Smooth muscle cell of the brain vasculature (primary cell): ENCODE results near the gene EPSTI1.

Experiments used
- DNase-seq: peaks from one replicate; pipeline ENCODE4 v3.0.0-alpha.2; 2012; ENCODE audit warnings: low read depth, low spot score

Gene EPSTI1

DNA sequence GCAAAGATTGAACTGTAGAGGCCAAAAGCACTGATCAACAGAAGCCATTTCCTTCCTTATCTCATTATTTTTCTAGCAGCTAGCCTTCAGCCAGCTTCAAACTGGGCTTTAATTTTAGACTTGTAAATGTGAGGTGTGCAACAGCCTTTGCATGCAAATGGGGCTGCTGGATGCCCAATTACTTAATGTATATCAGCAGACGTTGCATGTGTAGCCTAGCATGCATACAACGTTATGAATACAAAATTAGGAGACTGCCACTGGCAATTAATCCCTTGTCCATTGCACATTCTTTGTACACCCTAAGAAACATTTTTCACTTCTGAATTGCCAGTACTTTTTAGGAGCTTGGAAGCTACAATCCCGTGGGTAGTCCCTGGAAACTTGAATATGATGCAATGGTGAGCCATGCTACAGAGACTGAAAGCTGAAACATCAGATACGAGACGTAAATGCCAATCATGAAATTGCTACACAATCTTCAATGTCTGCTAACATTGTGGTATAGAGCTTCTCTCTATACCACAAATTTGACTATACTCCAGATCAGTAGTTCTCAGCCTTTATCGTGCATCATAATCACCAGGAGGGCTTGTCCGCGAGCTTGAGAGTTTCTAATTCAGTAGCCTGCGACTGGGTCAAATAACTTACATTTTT, 20.2 kb downstream of the EPSTI1 start:
- DNase-seq: no peak

DNA sequence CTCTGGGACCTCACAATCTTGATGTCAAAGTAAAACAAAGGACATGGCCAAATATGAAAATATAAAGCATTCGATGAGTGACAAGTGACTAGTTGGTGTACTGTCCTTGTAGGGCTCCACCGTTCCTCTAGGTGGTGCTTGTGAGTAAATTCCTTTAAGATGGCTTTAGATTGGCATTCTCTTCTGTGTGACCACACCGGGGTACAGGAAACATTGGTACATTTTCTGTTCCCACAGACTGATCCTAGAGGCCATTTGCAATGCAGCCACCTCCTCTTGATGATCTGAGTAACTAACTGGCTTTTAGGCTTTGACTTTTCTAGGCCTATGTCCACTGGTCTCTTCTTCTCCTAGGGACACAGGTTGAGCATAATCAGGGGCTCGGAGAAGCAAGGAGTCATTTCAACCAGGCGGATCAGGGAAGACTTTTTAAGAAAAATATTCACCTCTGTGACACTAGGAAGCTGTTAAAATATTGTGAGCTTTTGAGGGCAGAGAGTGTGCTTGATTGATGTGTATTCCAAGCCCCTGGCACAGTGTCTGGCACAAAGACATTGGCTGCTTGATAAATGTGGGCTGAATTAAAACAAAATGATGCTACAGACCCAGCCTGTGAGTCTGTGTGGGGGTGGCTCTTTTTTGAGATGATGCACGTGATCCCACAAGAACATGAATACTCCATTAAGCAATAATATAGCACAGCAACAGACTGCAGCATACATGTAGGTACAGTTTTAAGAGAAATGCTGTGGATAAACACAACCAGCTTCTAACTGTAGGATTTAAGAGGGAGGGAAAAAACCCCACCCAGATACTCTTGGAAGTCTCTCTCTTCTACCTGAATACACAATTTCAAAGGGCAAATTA, 21.0 kb downstream of the EPSTI1 start:
- no peak for DNase-seq

DNA sequence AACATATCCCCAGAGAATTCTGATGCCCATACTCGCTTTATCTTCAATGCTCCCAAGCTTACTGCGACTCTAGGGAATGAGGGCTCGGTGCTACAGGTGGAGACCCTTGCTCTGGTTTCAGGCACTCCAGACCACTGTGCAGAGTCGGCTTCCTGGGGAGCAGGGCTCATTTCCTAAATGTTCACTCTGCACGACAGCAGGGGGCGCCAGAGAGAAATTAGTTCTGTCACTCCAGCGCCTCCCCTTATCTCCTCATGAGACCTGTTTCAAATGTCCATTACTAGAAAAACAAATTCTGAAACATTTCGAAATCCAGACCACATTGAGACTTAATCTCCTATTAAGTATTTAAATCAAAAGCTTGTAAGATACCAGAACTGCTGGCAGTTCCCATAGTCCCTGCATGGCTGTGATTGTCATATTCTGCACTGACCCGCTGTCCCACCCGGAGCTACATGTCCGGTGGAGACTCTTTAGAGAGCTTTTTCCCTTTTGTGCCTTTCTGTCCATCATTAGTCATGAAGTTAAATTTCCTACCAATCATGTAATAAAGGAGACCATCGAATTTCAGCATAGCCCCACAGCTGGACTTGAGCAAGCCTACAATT, 22.4 kb downstream of the EPSTI1 start:
- DNase-seq: no peak

DNA sequence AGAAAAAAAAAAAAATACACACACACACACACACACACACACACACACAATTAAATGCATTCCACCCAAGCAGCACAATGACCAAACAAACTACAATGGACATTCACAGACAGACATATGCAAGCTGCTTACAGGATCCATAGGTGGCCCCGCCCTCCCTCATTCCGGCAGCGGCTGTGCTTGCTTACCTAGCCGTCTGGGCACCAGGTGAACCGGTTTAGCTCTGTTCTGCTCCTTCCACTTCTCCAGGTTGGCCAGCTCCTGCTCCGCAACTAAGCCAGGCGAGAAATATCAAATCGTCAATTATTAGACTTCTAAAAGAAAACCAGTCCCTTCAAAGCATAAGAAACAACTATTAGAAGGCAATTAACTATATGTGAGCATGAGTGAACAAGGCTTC, 23.1 kb downstream of the EPSTI1 start:
- DNase-seq: no peak

DNA sequence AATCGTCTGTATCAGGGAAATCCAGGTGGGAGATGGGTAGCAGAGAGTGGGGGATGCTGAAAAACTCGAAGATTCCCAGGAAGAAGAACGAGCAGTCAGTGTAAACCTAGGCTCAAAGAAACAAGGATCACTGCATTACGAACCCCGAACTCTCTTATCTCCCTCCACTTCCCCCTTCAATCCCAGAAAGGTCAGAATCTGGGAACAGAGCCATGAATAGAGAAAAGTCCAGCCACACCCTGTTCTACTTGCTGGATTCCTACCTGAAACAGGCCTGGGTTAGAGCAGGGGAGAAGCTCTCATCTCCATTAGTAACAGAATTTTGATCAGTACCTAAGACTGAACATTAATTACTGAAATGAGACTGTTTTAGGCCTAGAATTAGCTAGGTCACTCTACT, 24.4 kb downstream of the EPSTI1 start:
- DNase-seq: no peak

DNA sequence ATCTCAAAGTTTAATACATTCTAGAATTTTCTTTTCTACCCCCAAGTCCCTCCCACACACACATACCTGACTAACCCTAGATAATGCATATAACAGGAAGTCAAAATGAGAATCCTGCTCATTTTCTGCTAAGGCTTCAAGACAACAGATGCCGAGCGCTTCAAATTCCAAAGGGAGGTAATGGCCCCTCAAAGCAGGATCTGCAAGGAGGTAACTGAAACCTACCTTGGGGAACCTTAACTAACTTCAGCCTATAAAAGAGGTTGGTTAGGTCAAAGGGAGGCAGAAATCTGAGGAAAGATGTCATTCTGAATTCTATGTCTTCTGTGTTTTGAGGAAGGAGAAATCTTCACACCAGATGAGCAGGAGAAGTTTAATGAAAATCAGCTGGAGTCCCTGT, 26.8 kb downstream of the EPSTI1 start:
- no peak for DNase-seq

DNA sequence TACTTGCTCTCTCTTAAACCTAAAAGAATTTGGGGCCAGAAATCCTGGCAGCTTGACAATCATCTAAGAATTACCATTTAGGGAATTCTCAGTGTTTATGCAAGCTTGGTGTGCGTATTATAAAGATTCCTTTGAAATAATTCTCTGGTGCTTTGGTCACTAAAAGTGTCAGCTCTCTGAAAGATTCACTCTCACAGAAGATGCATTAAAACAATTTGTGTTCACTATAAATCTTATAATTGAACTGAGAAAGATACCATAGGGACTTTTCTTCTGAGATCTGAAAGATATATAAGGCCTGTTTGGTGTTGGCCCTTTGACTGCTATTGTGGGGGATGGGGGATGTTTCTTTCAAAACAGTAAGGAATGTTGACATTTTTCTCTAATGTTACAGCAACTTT, 27.3 kb downstream of the EPSTI1 start:
- no peak for DNase-seq

DNA sequence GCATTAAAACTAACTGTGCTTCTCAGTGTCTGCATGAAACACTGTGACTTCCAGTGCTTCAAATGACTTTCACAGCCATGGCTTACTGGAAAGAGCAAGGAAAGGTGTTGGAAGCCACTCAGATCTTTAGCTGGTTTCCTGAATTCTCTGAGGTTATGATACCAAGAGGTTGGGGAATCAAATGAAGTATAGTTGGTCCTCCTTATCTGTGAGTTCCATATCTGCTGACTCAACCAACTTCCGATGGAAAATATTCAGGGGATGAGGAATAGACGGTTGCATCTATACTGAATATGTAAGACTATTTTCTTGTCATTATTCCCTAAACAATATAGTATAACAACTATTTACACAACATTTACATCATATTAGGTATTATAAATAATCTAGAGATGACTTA, 32.4 kb downstream of the EPSTI1 start:
- DNase-seq: no peak

DNA sequence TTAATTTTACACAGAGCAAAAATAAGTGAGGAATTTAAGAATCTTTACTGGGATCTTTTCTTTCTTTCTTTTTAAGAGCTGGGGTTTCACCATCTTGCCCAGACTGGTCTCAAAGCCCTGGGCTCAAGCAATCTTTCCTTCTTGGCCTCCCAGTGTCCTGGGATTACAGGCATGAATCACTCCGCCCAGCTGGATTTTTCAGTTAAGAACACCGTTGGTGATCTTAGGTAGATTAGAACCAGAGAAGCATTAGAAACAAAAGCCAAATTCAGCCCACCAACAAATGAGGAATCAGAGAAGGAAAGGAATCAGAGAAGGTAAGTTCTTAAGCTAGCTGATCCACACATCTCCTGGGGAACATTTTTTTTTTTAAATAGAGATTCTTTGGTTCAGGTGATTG, 34.2 kb downstream of the EPSTI1 start:
- no peak for DNase-seq

DNA sequence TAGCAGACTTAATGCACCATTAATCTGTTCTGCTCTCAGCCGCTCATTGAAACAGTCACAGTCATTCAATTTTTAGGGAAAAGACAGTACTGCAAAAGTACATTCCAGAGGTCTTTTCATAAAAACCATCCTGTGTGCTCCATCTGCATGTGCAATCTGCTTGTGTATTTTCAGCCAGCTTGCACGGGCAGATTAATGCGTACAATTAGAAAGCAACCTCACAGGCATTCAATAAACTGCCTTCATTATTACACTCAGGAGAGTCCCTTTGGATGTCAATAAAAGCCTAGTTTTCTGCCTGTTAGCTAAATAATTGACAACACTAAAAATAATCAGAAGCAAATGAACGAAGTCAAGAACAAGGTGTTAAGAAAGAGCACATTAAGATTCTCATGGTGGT, 41.9 kb downstream of the EPSTI1 start:
- DNase-seq: no peak

DNA sequence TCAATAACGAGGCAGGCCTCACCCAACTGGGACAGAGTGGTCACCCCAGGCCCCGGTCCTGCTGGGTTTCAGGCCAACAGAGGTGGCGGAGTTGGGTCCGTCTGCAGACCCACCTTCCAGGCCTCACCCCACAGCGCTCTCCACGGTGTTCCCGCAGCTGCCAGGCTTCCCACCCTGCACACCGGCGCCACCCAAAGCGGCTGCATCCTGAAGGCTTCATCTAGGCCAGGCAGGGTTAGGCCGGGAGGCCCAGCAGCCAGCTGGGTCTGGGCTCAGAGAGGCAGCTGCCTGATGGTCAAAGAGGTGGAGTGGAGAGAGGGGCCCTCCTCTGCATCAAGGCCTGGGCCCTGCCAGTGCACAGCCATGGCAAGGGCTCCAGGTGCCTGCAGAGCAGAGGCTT, 44.1 kb downstream of the EPSTI1 start:
- DNase-seq: no peak

DNA sequence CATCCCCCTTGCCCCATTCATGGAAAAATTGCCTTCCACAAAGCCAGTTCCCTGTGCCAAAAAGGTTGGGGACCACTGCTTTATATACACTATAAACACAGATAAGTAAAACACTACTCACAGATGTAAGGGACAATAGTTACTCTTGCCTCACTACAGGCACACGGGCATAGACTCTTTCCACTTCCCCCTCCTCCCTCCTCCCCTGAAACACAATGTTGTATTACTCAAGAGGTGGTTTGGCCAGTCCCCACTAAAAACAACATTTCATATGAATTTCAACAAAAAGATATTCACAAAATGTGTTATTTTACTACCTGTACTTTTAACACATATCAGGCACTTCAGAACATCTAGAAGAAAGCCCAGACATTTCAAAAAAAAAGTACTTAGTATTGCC, 45.1 kb downstream of the EPSTI1 start:
- DNase-seq: no peak

DNA sequence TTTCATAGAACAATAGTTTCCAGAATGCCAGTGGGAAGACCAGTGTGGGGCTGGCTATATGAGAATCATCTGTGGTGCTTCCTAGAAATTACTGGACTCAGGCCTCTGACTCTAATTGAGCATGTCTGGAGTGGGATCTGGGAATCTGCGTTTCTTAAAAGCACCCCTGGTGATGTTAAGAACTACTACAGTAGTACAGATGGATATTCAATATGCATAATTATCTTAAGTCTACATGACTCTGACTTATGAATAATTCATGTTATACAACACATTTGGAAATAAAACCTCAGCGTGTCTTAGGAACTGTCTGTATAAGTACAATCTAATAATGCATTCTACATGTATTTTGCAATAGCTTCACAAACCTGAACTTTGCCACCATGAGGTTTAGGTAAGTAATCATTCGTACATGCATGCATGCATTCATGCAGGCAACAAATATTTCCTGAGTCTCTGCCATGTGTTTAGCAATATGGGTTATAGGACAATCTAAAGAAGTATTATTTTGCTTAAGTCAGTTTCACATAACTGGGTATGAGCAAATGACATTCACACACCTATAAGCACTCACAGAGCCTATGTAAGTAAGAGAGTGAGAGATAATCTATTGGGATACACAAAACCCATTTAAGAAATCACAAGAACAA, 62.0 kb downstream of the EPSTI1 start:
- no peak for DNase-seq

DNA sequence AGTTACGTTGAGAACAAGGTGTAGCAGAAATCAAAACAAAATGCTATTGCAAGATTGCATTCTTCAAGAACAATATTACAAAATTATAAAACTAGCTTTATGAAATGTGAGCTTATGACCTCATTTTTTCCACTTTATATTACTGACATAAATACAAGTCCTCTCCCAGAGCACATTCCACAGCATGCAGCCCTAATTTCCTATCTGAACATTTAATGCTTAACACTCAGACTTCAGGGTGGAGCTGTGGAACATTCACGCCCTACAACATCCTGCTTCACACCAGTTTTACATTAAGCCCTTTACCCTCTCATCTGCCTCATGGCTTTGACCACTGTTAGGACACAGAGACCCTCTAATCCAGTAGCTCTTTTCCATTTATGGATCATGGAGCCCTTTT, 65.5 kb downstream of the EPSTI1 start:
- no peak for DNase-seq

DNA sequence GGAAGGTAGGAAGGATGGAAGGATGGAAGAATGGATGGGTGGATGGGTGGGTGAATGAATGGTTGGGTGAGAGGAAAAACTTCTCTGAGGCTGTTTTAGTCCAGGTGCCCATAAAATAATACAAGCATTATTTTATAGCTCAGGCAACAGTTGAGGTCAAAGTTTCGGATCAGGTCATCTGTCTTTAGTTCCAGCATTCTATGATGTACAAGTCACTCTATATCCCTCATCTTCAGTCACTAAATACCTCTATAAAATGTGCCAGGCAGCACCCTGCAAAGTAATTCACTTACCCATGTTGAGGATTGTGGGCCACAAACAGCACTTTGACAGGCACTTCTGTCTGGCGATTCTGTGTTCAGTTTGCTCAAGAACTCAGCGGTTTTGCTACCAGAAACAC, 66.0 kb downstream of the EPSTI1 start:
- no peak for DNase-seq

DNA sequence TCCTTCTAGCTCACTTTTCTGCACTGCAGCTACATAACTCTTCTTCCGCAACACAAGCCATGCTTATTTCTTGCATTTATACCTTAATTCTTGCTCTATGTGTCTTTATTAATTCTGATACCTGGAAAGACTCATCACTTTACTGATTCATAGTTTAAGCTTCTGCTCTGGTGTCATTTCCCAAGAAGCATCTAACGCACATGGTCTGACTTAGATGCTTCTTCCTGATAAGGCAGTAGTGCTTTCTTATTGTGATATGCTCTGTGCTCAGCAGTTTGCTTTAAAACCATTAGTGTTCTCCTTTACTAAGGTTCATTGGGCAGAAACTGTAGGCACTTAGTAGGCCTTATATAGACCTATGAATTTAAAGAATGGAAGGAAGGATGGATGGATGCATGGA, 66.4 kb downstream of the EPSTI1 start:
- DNase-seq: no peak

DNA sequence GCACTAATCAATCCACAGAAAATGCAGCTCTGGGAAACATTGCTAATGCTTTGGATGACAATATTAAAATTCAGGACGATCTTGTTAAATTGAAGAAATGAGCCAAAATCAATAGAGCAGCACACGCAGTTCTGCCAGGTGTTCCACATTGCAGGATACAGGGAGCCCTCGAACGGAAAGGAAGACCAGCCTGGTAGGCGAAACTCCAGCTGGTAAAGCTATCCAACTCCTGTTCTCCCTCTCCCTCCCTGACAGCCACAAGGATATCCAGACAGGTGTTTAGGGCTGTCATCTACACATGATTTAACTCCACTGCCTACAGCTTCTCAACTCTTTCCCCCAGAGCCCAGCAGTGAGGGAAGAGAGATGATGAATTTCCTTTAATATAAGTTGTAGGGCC, 67.7 kb downstream of the EPSTI1 start:
- DNase-seq: no peak

DNA sequence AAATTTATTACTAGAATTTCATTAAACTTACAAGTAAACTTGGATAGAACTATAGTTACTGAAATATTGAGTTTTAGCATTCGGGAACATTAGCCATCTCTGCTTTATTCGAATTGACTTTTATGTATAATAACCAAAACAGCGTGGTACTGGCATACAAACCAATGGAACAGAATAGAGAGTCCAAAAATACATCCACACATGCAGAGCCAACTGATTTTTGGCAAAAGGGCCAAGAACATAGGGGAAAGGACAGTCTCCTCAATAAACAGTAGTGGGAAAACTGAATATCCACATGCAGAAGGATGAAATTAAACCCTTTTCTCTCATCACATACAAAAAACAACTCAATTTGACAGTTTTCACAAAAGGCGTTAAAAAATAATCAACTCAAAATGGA, 84.3 kb downstream of the EPSTI1 start:
- no peak for DNase-seq

DNA sequence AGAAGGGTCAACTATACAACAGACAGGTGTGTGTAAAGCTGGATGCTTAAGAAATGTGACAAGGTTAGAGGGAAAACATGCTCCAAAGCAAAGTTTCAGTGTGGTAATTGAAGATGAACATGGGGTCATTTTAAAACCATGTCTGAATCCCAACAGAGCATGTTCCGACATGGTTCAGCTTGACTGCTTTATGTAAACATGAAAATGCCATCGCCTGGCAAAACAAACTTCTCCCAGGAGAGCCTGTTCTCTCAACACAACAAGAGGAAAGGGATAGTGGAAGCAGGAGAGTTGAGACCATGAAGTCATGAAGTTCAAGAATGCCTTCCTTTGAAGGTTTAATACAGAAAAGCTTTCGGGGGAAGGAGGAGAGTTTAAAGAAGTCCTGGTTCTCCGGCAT, 85.8 kb downstream of the EPSTI1 start:
- no peak for DNase-seq

DNA sequence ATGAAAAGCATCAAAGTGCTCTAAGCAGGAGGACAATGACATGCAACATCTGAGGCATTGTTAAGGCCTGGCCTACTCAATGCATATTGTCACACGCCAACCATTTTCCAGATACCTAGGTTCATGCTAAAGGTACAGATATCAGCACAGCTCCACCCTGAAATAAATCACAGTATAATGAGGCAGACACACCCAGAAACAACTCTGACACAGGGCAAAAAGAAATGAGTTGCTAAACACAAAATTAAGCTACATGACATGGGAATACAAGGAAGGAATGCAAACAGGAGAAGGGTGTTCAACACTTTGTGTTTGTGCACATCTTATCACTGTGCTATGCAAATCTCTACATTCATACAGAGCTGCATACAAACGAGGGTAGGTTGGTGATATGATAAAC, 86.5 kb downstream of the EPSTI1 start:
- no peak for DNase-seq

DNA sequence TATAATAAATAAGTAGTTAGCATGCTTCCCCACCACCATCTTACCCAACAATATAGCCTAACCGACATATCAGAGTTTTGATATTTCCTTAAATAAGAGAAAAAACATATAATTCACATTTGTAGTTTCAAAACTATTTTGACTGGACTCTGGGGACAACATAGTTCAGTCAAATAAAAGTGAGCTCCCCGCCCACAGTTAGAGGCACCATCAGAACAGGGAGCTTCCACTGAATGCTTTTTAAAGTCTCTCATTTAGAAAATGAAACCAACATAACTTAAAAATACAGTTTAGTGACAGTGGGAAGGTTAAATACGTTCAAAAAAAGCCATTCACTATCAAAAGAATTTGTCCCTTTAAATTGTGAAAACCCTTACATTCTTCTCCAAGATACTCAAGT, 92.8 kb downstream of the EPSTI1 start:
- DNase-seq: no peak

DNA sequence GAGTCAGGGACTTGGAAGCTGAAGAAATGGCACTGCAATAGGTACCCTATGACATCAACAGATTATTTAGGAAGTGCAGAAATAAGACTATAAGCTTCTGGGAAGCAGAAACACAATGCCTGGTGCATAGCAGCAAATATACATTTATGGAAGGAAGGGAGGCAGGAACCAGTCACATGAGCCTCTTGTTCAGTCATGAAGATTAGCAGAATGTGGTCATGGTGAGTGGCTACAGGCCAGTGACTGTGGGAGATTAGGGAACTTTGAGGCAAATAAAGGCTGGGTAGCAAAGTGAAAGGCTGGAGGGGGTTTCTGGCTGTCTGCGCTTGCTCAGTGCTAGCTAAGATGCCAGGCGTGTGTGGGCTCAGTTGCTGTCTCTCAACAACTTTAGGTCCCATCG, 96.3 kb downstream of the EPSTI1 start:
- no peak for DNase-seq
